ENCODE measurements around the gene DDAH1.
"Not testable (repeated sequence)": the region's sequence is repeated elsewhere in the genome, so short reads cannot be mapped to it uniquely, and the experiment has no call there.

DNA sequence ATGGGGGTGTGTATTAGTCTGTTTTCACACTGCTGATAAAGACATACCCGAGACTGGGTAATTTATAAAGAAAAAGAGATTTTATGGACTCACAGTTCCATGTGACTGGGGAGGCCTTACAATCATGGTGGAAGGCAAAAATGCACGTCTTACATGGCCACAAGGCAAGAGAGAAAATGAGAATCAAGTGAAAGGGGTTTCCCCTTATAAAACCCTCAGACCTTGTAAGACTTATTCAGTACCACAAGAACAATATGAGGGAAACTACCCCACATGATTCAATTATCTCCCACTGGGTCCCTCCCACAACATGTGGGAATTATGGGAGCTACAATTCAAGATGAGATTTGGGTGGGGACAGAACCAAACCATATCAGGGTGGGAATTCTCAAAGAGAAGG is 5.2 kb upstream of the DDAH1 start:
- not testable (repeated sequence) for TF ChIP-seq POLR2A (IDR thresholded peaks at IDR 0.05; ENCODE audit: low read depth, low read length); FOS (IDR thresholded peaks at IDR 0.05; ENCODE audit: borderline replicate concordance, insufficient read depth, low read length)
- TF ChIP-seq, protein P1, sequence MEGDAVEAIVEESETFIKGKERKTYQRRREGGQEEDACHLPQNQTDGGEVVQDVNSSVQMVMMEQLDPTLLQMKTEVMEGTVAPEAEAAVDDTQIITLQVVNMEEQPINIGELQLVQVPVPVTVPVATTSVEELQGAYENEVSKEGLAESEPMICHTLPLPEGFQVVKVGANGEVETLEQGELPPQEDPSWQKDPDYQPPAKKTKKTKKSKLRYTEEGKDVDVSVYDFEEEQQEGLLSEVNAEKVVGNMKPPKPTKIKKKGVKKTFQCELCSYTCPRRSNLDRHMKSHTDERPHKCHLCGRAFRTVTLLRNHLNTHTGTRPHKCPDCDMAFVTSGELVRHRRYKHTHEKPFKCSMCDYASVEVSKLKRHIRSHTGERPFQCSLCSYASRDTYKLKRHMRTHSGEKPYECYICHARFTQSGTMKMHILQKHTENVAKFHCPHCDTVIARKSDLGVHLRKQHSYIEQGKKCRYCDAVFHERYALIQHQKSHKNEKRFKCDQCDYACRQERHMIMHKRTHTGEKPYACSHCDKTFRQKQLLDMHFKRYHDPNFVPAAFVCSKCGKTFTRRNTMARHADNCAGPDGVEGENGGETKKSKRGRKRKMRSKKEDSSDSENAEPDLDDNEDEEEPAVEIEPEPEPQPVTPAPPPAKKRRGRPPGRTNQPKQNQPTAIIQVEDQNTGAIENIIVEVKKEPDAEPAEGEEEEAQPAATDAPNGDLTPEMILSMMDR (IDR thresholded peaks at IDR 0.05; ENCODE audit: extremely low read depth in 1 of 2, insufficient read depth in 1 of 2, low read depth in 1 of 2, low read length in 2 of 2): not testable (repeated sequence)
